ENCODE data around the gene SNX6.
A peak's percentile ranks its signal among the peaks of the same experiment; 100 is the strongest.

The SNX6 gene

DNA sequence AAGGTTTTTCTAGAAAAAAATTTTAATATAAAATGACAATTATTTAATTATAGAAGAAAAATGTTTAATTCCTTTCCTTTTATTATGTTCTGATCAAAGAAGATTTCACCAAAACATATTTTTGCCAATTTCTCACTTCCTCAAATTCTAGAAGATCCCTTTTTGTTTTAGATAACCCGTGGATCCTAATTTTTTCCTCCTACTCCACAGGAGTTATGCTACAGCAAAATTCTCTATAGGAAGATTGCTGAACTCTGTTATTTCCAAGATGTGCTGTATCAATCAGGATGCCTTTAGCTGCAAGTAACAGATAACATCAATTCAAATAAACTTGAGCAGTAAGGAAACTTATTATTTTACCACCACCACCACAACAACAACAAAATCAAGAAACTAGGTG is 3.8 kb upstream of the SNX6 start:
- no peak for DNase-seq

DNA sequence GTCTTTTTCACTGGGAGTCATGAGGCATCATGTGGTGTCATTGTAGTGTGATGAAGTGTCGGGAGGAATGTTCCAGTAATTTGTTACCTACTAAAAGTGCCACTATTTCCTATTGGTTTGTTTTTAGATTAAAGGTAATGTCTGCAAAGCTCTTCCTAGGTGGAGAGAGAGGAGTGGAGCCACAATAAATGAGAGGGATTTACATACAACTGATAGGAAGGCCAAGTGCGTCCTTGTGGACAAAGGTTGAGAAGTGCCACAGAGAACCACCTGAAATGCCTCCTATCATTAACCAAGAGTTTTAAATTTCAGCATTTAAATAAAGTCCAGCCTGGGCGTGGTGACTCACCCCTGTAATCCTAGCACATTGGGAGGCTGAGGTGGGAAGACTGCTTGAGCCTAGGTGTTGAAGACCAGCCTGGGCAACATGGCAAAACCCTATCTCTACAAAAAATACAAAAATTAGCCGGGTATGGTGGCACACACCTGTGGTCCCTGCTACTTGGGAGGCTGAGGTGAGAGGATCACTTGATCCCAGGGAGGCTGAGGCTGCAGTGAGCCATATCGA is 2.5 kb upstream of the SNX6 start:
- DNase-seq = no peak

DNA sequence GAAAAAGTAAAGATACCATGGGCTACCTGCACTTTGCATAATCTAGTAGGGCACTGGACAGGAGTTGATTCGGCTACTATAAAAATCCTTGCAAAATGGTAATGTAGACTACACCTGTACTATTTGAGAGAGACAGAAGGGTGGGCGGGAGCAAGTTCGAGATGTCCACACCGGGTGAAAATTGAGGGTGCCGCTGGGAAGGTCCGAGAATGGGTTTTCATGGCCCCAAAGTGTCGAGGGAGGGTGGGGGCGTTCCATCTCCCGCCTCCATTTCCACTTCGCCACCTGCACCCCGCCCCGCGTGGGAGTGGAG is 648 bp downstream of the SNX6 start:
- DNase-seq = no peak

- peak; percentile 59 for DNase-seq
Measured at GRCh38 chr14:34628681-34629135, 1.2 kb downstream of the SNX6 start.

DNA sequence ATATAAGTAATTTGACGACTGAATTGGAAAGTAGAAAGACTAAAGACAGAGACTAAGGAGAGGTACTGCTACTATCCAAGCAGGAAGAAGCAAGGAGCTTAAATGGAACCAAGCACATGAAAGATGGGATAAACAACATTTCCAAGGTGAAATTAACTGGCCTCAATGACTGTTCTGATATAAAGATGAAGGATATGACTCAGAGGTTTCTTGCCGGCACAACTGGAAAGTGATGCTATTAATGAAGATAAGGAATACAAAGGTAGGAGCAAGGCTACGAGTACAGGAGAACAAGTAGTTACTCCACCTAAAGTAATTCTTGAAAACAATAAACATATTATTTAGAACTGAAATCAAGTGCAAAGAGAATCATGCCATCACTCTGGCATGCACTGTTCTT is 6.4 kb downstream of the SNX6 start:
- no peak for DNase-seq

- peak; percentile 11 for DNase-seq
Measured at GRCh38 chr14:34620839-34621238, 9.1 kb downstream of the SNX6 start.

- peak; percentile 17 for DNase-seq
Measured at GRCh38 chr14:34620115-34620514, 9.8 kb downstream of the SNX6 start.

DNA sequence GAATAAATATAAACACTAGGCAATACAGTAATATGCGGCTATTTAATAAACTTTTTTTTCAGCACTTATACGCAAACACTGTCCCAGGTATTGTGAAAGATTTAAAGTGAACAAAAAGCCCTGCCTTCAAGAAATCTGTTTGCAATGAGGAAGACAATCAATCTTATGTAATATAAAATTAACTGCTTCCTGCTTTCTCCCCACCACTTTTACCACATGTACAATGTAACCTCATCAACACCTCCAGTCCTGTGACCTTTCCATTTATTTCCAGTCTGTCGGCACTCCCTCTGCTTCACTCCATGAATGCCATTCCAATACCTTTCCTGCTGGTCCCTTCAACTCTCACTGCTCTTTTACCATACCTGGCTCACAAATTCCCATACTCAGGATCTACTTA is 10.5 kb downstream of the SNX6 start:
- no peak for DNase-seq

DNA sequence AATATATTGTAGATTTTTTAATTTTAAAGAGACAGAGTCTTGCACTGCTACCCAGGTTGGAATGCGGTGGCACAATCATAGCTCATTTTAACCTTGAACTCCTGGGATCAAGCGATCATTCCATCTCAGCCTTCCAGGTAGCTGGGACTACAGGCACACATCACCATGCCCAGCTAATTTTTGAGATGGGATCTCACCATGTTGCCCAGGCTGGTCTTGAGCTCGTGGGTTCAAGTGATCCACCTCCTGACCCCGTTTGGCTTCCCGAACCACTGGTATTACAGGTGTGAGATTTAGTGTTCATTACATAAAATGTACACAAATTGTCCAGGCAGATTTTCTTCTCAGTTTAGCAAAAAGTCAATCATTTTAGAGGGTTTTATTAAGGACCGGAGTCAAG is 13.6 kb downstream of the SNX6 start:
- peak; percentile 11 for DNase-seq

DNA sequence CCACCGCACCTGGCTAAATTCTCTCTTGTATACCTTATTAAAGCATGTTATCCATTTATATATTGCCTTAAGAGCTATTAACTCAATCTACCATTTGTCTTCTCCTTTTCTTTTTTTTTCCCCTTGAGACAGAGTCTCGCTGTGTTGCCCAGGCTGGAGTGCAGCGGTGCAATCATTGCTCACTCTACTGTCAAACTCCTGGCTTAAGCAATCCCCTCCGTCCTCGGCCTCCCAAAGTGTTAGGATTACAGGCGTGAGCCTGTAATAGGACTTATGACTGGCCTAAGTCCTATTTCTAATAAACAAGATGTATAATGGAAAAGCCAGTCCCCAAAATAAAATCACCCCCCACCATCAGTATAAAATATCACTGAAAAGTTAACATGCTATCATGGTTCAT is 14.4 kb downstream of the SNX6 start:
- DNase-seq = no peak

DNA sequence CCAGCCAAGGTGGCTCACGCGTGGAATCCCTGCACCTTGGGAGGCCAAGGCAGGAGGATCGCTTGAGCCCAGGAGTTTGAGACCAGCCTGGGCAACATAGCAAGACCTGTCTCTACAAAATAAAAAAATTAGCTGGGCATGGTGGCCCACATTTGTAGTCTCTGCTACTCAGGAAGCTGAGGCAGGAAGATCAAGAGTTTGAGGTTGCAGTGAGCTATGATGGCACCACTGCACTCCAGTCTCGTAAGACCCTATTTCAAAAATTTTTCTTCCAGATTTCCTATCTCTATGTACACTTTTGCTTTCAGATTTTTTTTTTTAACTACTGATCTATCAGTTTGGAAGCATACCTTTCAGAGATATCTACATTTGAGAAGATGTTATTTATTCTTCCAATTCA is 15.3 kb downstream of the SNX6 start:
- peak; percentile 24 for DNase-seq

GRCh38 chr14:34610101-34610500 is 19.8 kb downstream of the SNX6 start:
- DNase-seq = peak; percentile 3

- no peak for DNase-seq
Measured at GRCh38 chr14:34605461-34605860, 24.5 kb downstream of the SNX6 start.

- DNase-seq = no peak
Measured at GRCh38 chr14:34604995-34605394, 25.0 kb downstream of the SNX6 start.

- no peak for DNase-seq
Measured at GRCh38 chr14:34596891-34597290, 33.1 kb downstream of the SNX6 start.

- DNase-seq = no peak
Measured at GRCh38 chr14:34593740-34594375, 36.1 kb downstream of the SNX6 start.

DNA sequence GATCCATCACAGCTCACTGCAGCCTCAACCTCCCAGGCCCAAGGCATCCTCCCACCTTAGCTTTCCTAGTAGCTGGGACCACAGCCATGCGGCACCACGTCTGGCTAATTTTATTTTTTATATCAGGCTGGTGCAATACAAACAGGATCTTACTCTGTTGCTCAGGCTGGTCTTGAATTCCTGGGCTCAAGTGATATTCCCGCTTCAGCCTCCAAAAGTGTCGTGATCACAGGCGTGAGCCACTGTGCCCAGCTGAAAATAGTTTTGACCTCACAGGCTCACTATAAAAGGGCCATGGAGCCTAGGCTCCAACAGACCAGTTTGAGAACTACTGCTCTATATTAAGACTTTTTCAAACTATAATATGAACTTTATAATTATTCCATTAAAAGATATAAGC is 37.3 kb downstream of the SNX6 start:
- peak; percentile 1 for DNase-seq

- DNase-seq = no peak
Measured at GRCh38 chr14:34583525-34583924, 46.4 kb downstream of the SNX6 start.

- no peak for DNase-seq
Measured at GRCh38 chr14:34582117-34582680, 47.7 kb downstream of the SNX6 start.

DNA sequence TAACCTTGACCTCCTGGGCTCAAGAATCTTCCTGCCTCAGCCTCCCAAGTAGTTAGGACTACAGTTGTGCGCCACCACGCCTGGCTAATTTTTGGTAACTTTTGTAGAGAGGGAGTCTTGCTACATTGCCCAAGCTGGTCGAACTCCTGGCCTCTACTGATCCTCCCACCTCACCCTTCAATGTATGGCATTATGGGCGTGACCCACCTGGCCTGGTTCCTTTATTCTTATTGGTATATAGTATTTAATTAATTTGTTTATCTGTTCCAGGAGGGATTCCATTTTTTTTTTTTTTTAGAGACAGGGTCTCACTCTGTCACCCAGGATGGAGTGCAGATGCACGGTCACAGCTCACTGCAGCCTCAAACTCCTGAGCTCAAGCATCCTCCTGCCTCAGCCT is 49.6 kb downstream of the SNX6 start:
- peak; percentile 19 for DNase-seq

GRCh38 chr14:34571771-34572170 is 58.2 kb downstream of the SNX6 start:
- DNase-seq = no peak

DNA sequence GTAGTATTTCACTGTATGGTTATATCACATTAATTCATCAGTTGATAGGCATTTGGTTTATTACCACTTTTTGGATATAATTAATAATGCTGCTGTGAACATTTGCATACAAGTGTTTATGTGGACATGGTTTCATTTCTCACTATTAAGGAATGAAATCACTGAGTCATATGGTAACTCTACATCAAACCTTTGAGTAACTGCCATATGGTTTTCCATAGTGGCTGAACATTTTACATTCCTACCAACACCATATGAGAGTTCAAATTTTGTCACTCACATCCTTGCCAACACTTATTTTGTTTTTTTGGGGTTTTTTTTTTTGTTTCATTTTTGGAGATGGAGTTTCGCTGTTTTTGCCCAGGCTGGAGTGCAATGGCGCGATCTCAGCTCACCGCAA is 60.2 kb downstream of the SNX6 start:
- DNase-seq = no peak

GRCh38 chr14:34568803-34569202 is 61.1 kb downstream of the SNX6 start:
- DNase-seq = no peak

DNA sequence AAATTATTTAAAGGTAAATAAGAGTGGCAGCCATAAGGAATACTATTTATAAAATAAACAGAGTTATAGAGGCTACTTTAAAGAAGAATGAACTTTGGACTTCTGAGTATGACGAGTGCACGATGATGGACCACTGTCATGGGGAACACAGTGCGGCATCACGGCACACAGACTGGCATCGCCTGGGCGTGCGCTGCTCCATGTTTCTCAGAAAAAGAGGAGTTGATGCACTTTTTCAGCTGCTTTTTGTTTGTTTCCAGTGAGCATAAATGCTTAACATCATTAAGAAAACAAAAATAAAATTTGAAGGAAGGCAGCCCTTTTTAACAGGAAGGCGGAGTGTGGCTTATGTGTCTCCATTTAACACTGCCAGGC is 67.2 kb downstream of the SNX6 start:
- no peak for DNase-seq
